C4-2B (cell line): Measurements from ENCODE around the gene CHN2.

Experiments used
- ZFX ChIP-seq: fragments of 450-650 bp; IDR thresholded peaks from 2 replicates; pipeline ENCODE4 v1.6.1; 2017
- TF ChIP-seq, protein P1 (sequence below): fragments of 450-650 bp; conservative IDR thresholded peaks from 2 replicates; pipeline ENCODE4 v1.5.1; 2017; ENCODE audit warnings: mild to moderate bottlenecking

DNA sequence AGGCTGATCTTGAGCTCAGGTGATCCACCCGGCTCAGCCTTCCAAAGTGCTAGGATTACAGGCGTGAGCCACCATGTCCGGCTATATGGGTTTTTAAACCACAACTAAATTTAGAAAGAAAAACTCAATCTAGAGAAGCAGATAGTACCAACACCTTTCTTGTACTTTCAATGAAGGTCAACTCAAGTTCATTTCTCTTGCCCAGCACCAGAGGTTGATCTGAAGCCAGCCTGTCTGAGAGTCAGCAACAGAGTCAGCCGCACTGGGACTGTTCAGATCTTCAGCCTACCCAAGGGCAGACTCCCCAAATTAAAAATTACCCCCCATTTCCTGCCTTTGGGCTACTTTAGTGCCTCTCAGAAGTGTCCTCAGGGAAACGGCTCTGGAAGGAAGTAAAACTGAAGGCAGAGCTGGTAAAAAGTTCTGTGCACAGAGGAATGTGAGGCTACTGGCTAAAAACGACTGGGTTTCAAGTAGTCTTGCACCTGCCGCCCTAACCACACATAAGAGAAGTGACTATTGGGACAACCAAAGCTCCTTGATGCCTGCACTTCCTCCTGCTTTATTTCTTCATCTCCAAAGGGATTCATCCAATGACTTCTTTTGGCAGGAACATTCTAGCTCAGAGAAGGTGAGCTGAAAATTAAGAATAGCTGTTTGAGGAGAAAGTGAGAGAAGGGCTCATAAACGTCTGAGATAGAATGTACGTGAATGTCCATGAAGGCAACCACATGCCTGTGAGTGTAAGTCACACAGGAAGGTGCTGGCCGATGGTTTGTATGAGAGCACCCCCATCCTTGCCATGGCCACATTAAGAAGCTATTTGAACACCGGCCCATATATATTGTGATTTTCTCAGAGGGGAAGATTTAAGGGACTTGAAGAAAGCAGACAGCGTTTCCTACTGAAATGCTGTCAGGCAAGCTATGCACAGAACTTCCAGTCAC, 226.7 kb downstream of the CHN2 start:
- TF ChIP-seq, protein P1, sequence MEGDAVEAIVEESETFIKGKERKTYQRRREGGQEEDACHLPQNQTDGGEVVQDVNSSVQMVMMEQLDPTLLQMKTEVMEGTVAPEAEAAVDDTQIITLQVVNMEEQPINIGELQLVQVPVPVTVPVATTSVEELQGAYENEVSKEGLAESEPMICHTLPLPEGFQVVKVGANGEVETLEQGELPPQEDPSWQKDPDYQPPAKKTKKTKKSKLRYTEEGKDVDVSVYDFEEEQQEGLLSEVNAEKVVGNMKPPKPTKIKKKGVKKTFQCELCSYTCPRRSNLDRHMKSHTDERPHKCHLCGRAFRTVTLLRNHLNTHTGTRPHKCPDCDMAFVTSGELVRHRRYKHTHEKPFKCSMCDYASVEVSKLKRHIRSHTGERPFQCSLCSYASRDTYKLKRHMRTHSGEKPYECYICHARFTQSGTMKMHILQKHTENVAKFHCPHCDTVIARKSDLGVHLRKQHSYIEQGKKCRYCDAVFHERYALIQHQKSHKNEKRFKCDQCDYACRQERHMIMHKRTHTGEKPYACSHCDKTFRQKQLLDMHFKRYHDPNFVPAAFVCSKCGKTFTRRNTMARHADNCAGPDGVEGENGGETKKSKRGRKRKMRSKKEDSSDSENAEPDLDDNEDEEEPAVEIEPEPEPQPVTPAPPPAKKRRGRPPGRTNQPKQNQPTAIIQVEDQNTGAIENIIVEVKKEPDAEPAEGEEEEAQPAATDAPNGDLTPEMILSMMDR, result no peak
- no peak for TF ChIP-seq ZFX
